K562 (cell line): ENCODE data around the gene CBX3. TPM values are rescaled to one million over a fixed set of nuclear protein-coding genes. Genes with fewer than 3 reads are reported as not detected.

Source experiments
- BACH1 ChIP-seq: fragments of 200-800 bp; sonication (Bioruptor generic); IDR thresholded peaks from 2 replicates; pipeline ENCODE4 v1.6.1; 2016; ENCODE audit warnings: missing genetic modification characterization, missing compliant biosample characterization
- HMGN3 ChIP-seq: IDR thresholded peaks from 2 replicates; pipeline ENCODE4 v1.6.1; 2011; ENCODE audit warnings: borderline replicate concordance, low read depth, mild to moderate bottlenecking, mixed read lengths, low read length; ENCODE audit not compliant: insufficient read length; ENCODE audit errors: extremely low read depth
- KLF10 ChIP-seq: fragments of 250-450 bp; sonication (Bioruptor Pico); IDR thresholded peaks from 2 replicates; pipeline ENCODE4 v1.6.1; 2021; ENCODE audit warnings: matching md5 sums
- NCOA6 ChIP-seq: fragments of 450-650 bp; IDR thresholded peaks from 2 replicates; pipeline ENCODE4 v1.6.1; 2017; ENCODE audit warnings: mild to moderate bottlenecking
- PHF20 ChIP-seq: fragments of 450-650 bp; IDR thresholded peaks from 2 replicates; pipeline ENCODE4 v1.6.1; 2018; ENCODE audit not compliant: partially characterized antibody
- POLR2G ChIP-seq: fragments of 200-400 bp; formaldehyde crosslinking; IDR thresholded peaks from 2 replicates; pipeline ENCODE4 v1.6.1; 2017; ENCODE audit warnings: low read depth, mild to moderate bottlenecking, antibody characterized with exemption, low read length, moderate library complexity
- POLR3A ChIP-seq: IDR thresholded peaks from 2 replicates; pipeline ENCODE4 v1.6.1; 2011; ENCODE audit warnings: borderline replicate concordance, mild to moderate bottlenecking, moderate library complexity; ENCODE audit not compliant: insufficient read length, insufficient read depth; ENCODE audit errors: extremely low read depth
- RBM22 ChIP-seq: fragments of 200-400 bp; formaldehyde crosslinking; IDR thresholded peaks from 2 replicates; pipeline ENCODE4 v1.6.1; 2018; ENCODE audit warnings: low read length, low read depth; ENCODE audit not compliant: poor library complexity, severe bottlenecking
- RFX1 ChIP-seq: fragments of 450-650 bp; IDR thresholded peaks from 2 replicates; pipeline ENCODE4 v1.6.1; 2016; ENCODE audit warnings: mild to moderate bottlenecking, moderate library complexity
- SAFB ChIP-seq: fragments of 200-400 bp; formaldehyde crosslinking; IDR thresholded peaks from 2 replicates; pipeline ENCODE4 v1.6.1; 2017; ENCODE audit warnings: low read depth, low read length, borderline replicate concordance
- SIN3A ChIP-seq, 2 experiments: fragments of 150-350 bp in 1 of 2; IDR thresholded peaks; 2 replicates each; pipeline ENCODE4 v1.6.1; 2011 to 2016; ENCODE audit warnings: borderline replicate concordance in 2 of 2, low read depth in 2 of 2, low read length in 2 of 2, mild to moderate bottlenecking in 2 of 2, moderate library complexity in 2 of 2; ENCODE audit not compliant: control insufficient read depth in 1 of 2
- SIN3B ChIP-seq: fragments of 450-650 bp; IDR thresholded peaks from 2 replicates; pipeline ENCODE4 v1.6.1; 2017; ENCODE audit warnings: low read depth, mild to moderate bottlenecking, moderate library complexity
- SNAPC5 ChIP-seq: fragments of 250-450 bp; sonication (Bioruptor Pico); IDR thresholded peaks from 2 replicates; pipeline ENCODE4 v1.8.0; 2021; ENCODE audit warnings: moderate library complexity, mild to moderate bottlenecking, inconsistent platforms
- SP2 ChIP-seq: IDR thresholded peaks from 2 replicates; pipeline ENCODE4 v1.6.1; 2011; ENCODE audit warnings: mild to moderate bottlenecking, low read depth, low read length, moderate library complexity; ENCODE audit not compliant: poor library complexity, severe bottlenecking; ENCODE audit errors: extremely low read depth
- TCFL5 ChIP-seq: fragments of 250-450 bp; sonication (Bioruptor Pico); conservative IDR thresholded peaks from 2 replicates; pipeline ENCODE4 v1.6.1; 2021; ENCODE audit warnings: mild to moderate bottlenecking, moderate library complexity, matching md5 sums
- ZBTB11 ChIP-seq, 3 experiments: fragments of 200-800 bp in 1 of 3; fragments of 250-450 bp in 1 of 3; fragments of 450-650 bp in 1 of 3; sonication (Bioruptor Pico) in 1 of 3; sonication (Bioruptor generic) in 1 of 3; formaldehyde crosslinking in 1 of 3; IDR thresholded peaks; 2 replicates each; pipeline versions ENCODE4 v1.6.1 to v1.8.0; 2016 to 2022; ENCODE audit warnings: mild to moderate bottlenecking in 2 of 3, missing genetic modification characterization in 2 of 3, missing compliant biosample characterization in 1 of 3, moderate library complexity in 1 of 3
- ZNF146 ChIP-seq: IDR thresholded peaks from one replicate; pipeline ENCODE4 v1.6.1; 2018; ENCODE audit warnings: missing compliant biosample characterization; ENCODE audit not compliant: unreplicated experiment
- ZNF175 ChIP-seq: fragments of 200-800 bp; sonication (Bioruptor generic); IDR thresholded peaks from 2 replicates; pipeline ENCODE4 v1.6.1; 2016; ENCODE audit warnings: low read depth, mild to moderate bottlenecking, missing genetic modification characterization, missing compliant biosample characterization
- ZNF217 ChIP-seq: sonication (generic); formaldehyde crosslinking; IDR thresholded peaks from 2 replicates; pipeline ENCODE4 v1.8.0; 2022; ENCODE audit warnings: mild to moderate bottlenecking, missing genetic modification reagents
- ZNF23 ChIP-seq: fragments of 250-450 bp; sonication (Bioruptor Pico); IDR thresholded peaks from 2 replicates; pipeline ENCODE4 v1.4.0; 2020; ENCODE audit warnings: mild to moderate bottlenecking
- ZNF324 ChIP-seq: fragments of 250-450 bp; sonication (Bioruptor Pico); IDR thresholded peaks from 2 replicates; pipeline ENCODE4 v1.4.0; 2020; ENCODE audit warnings: mild to moderate bottlenecking
- ZNF436 ChIP-seq: fragments of 250-450, 450-650 bp; sonication (Bioruptor Pico); formaldehyde crosslinking; IDR thresholded peaks from 2 replicates; pipeline ENCODE4 v1.7.0; 2020; ENCODE audit warnings: mild to moderate bottlenecking
- ZNF551 ChIP-seq: fragments of 250-450 bp; sonication (Bioruptor Pico); IDR thresholded peaks from 2 replicates; pipeline ENCODE4 v1.5.0; 2021; ENCODE audit warnings: mild to moderate bottlenecking, moderate library complexity
- ZNF695 ChIP-seq: fragments of 450-650 bp; formaldehyde crosslinking; IDR thresholded peaks from 2 replicates; pipeline ENCODE4 v1.4.0; 2020; ENCODE audit warnings: mild to moderate bottlenecking, moderate library complexity
- polyA plus RNA-seq, 8 experiments: library from polyadenylated mRNA; depleted of rRNA in 4 of 8; stranded (reverse) in 5 of 8; unstranded in 3 of 8; fragments of >200 nt; fragmentation: Nextera tagmentation in 2 of 8; fragmentation: Illumina TruSeq in 1 of 8; extraction: Ambion mirVana in 2 of 8; extraction: Trizol in 1 of 8; gene quantifications; 2 replicates each; pipeline versions ENCODE4 v1.2.1 to v1.2.3, GENCODE V29; 2011 to 2014; ENCODE audit warnings: inconsistent platforms in 1 of 8, missing spikeins in 1 of 8
- total RNA-seq, 7 experiments: library from RNA; depleted of rRNA in 6 of 7; stranded (reverse); fragments of >200 nt in 6 of 7; fragmentation: Illumina TruSeq in 2 of 7; extraction: Trizol in 2 of 7; gene quantifications; 2 replicates each; pipeline versions ENCODE4 v1.2.1 to v1.2.3, GENCODE V29; 2011 to 2021; ENCODE audit warnings: low replicate concordance in 1 of 7
- TF ChIP-seq, protein P1 (sequence below): fragments of 450-650 bp; IDR thresholded peaks from 2 replicates; pipeline ENCODE4 v1.7.0; 2016; ENCODE audit warnings: borderline replicate concordance

Gene CBX3
- total and polyA plus RNA-seq, 9 of the 15 experiments (the other 6 are each of a cell fraction or from before 2014, with no cell fraction given): 198 to 413 (median 328) TPM

DNA sequence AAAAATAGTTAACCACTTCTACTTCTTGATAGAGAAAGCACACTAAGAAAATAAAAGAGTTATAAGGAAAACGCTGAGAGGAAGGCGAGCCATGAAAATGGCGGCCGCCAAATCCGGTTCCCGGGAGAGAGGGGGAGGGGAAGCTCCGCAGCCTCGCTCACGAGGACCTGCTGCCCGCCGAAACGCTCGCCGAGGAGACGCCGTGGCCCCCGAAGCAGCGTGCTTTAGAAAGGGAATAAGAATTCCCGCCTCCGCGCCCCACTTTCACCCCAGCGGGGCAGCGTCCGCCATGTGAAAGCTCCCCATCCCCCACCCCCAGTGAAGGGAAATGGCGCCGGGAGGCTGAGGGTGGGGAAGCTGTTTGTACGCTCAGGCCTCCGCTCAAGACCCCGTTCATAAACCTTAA, 1.5 kb upstream of the CBX3 start (continued):
- no peak for TF ChIP-seq ZNF217 (CRISPR knock-in tag)
- peak; percentile 99 for TF ChIP-seq RBM22
- TF ChIP-seq ZNF324 (CRISPR knock-in tag): no peak
- peak; percentile 63 for TF ChIP-seq HMGN3
- no peak for TF ChIP-seq ZNF175 (CRISPR knock-in tag)
- TF ChIP-seq POLR3A: no peak
- no peak for TF ChIP-seq POLR2G
- no peak for TF ChIP-seq SIN3B
- TF ChIP-seq RFX1: no peak
- TF ChIP-seq SNAPC5 (CRISPR knock-in tag): no peak
- TF ChIP-seq ZBTB11 (CRISPR knock-in tag; IDR thresholded peaks at IDR 0.05): no peak
- TF ChIP-seq ZNF551 (CRISPR knock-in tag): no peak
- no peak for TF ChIP-seq TCFL5 (CRISPR knock-in tag)
- no peak for TF ChIP-seq KLF10
- no peak for TF ChIP-seq SP2
- no peak for TF ChIP-seq ZNF146 (CRISPR knock-in tag)
- TF ChIP-seq ZNF695: 0 out of 2 replicates have a peak, but pooled peaks have one; percentile 48
- no peak; a peak in 1 of 4 replicates for TF ChIP-seq SIN3A (IDR thresholded peaks at IDR 0.05; ENCODE audit: borderline replicate concordance in 2 of 2, control insufficient read depth in 1 of 2, low read depth in 2 of 2, low read length in 2 of 2)
- no peak for TF ChIP-seq BACH1 (tag)
- TF ChIP-seq ZNF23 (CRISPR knock-in tag): no peak; the same call in 1 of the 2 replicates
- TF ChIP-seq, protein P1, sequence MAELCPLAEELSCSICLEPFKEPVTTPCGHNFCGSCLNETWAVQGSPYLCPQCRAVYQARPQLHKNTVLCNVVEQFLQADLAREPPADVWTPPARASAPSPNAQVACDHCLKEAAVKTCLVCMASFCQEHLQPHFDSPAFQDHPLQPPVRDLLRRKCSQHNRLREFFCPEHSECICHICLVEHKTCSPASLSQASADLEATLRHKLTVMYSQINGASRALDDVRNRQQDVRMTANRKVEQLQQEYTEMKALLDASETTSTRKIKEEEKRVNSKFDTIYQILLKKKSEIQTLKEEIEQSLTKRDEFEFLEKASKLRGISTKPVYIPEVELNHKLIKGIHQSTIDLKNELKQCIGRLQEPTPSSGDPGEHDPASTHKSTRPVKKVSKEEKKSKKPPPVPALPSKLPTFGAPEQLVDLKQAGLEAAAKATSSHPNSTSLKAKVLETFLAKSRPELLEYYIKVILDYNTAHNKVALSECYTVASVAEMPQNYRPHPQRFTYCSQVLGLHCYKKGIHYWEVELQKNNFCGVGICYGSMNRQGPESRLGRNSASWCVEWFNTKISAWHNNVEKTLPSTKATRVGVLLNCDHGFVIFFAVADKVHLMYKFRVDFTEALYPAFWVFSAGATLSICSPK: no peak
- peak; percentile 43; the same call in 1 of the 2 replicates for TF ChIP-seq ZNF436 (CRISPR knock-in tag)
- no peak for TF ChIP-seq SAFB
- no peak for TF ChIP-seq NCOA6
- no peak for TF ChIP-seq PHF20
